GM12872 (cell line): Measurements from ENCODE around the gene IL23R.

Source experiments
- TF ChIP-seq, protein P1 (sequence below): IDR thresholded peaks from 3 replicates; pipeline ENCODE4 v1.5.1; 2011; ENCODE audit warnings: low read depth, mild to moderate bottlenecking, low read length, moderate library complexity; ENCODE audit not compliant: insufficient read depth

Gene IL23R, protein sequence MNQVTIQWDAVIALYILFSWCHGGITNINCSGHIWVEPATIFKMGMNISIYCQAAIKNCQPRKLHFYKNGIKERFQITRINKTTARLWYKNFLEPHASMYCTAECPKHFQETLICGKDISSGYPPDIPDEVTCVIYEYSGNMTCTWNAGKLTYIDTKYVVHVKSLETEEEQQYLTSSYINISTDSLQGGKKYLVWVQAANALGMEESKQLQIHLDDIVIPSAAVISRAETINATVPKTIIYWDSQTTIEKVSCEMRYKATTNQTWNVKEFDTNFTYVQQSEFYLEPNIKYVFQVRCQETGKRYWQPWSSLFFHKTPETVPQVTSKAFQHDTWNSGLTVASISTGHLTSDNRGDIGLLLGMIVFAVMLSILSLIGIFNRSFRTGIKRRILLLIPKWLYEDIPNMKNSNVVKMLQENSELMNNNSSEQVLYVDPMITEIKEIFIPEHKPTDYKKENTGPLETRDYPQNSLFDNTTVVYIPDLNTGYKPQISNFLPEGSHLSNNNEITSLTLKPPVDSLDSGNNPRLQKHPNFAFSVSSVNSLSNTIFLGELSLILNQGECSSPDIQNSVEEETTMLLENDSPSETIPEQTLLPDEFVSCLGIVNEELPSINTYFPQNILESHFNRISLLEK

DNA sequence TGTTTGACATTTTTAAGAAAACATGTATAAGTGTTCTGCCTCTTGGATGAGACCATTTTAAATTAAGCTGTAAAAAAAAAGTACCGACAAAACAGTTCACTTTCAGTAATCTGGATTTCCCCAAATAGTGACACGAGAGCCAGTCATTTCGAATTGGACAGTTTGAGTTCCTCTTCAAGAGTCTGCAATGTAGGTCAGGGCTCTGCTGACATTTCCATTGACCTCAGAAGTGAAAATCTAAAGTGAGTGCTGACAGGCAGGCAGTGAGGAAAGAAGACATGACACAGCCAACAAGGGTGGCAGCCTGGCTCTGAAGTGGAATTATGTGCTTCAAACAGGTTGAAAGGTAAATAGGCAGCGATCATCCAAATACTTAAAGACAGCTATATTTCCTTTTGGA, at the start of gene IL23R:
TSS of gene IL23R (plus strand) at position 259 of the 400 bp plus-strand sequence. CDS start 1,667 bp downstream, outside the sequence.
- TF ChIP-seq, protein P1, sequence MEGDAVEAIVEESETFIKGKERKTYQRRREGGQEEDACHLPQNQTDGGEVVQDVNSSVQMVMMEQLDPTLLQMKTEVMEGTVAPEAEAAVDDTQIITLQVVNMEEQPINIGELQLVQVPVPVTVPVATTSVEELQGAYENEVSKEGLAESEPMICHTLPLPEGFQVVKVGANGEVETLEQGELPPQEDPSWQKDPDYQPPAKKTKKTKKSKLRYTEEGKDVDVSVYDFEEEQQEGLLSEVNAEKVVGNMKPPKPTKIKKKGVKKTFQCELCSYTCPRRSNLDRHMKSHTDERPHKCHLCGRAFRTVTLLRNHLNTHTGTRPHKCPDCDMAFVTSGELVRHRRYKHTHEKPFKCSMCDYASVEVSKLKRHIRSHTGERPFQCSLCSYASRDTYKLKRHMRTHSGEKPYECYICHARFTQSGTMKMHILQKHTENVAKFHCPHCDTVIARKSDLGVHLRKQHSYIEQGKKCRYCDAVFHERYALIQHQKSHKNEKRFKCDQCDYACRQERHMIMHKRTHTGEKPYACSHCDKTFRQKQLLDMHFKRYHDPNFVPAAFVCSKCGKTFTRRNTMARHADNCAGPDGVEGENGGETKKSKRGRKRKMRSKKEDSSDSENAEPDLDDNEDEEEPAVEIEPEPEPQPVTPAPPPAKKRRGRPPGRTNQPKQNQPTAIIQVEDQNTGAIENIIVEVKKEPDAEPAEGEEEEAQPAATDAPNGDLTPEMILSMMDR: no peak

DNA sequence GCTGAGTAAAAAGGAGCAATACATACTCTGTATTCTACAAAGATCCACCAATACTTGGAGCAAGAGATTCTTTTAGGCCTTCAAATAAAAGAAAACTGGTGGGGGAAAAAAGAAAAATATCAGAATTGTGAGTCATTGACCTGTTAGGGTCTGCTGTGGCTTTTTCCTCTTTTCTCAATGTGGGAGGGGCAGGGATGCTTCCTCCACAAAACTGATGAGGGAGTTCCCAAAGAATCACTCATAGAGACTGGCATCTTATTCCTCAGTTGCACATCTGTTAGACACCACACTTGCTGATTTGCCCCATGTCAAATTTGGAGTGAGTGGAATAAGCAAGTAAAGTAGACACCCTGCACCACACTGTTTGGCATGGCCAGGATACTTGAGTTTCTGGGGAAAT, 48.1 kb upstream of the IL23R start:
- TF ChIP-seq, protein P1: no peak

DNA sequence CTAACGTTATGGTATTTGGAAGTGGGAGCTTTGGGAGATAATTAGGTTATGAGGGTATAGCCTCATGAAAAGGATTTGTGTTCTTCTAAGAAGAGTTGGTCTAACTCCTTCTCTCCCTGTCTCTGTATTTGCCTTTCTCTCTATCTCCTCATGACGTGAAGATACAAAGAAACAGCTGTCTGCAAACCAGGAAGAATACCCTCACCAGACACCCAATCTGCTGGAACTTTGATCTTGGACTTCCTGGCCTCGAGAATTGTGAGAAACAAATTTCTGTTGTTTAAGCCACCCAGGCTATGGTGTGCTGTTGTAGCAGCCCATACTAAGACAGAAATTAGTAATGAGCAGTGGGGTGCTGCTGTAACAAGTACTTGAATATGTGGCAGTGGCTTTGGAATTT, 47.6 kb upstream of the IL23R start:
- TF ChIP-seq, protein P1: no peak

DNA sequence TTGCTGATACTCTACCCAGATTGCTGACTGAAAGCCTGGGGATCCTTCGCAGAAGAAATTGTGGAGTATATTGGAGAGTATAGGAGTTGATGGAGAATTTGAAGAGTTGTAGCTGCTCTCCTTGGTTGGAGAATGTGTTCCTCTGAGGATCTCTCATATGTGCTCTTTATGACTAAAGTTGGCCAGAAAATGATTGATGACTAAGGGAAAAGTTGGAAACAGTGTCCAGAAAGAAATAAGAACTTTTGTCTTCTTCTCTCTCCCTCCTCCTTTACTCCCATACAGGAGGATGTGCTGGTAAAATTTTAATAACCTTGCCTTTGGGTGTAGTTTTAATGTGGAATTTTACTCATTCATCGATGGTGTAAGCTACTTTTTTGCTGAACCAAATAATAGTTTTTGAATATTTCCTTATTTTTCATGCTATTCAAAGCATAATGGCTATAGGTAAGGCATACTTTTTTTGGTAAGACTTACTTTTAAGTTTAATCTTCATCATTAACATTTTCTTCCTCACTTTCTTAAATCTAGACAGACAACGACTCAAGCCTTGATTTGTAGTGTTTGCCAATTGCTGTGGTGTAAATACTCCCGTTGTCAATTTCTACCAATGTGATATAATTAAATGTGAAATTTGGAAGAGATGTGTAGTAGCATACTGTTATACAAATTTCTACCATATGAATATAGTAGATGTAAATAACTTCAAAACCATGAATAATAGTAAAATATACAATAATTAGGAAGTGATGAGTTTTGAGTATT, 45.2 kb upstream of the IL23R start:
- TF ChIP-seq, protein P1: no peak

DNA sequence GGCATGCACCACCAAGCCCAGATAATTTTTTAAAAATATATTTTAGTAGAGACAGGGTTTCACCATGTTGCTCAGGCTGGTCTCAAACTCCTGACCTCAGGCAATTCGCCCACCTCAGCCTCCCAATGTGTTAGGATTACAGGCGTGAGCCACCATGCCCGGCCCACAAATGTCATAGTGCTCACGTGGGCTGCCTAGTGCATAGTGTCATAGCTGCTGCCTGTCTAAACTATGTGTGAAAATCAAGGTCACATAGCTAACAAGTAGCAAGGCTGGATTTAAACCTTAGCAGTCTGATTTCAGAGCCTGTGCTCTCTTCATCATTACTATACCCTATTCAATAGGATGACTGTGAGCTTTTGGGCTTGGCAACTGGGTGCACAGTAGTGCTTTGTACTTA, 41.8 kb upstream of the IL23R start:
- TF ChIP-seq, protein P1: no peak

DNA sequence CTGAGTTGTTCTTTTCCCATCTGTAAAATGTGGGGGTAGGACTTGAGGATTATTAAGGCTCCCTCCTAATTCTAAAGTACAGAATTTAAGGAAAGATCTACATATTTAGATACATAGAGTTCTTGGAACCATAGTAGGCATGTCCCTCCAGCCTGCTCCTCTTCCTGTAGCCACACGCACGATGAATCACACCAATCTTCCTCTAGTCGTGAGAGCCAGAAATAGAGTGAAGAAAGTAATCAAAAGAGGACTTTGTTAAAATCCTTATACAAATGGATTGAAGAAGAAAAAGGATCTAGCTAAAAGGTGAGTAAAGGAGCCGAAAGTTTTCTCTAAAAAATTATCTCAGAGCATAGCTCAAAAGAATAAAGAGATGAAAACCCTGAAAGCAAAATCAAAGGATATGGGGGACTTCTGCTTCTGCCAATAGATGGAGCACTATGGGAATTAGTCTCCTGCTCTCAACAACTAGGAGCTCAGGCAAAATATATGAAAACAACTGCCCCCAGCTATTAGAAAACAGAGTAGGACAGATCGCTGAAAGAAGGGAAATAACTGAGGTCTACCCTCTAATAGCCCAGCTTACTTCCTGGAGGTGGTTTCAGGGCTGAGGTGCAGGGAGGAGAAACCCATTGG, 40.0 kb upstream of the IL23R start:
- TF ChIP-seq, protein P1: no peak

DNA sequence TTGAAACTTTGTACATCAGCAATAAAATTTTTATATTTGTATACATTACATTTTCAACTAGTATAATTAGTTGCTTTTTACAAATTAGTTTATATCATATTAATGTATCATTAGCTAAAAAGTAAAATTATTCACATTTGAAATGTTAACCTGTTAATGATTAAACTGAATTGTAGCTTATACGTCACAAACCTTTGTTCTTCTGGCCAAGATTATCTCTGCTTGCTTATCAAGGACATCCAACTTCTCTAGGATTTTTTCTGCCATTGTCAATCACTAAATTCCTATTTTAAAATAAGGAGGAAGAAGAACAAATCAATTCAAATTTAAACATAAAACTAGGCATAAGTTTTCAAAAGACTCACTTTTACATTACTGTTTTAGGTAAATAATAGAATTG, 39.3 kb upstream of the IL23R start:
- TF ChIP-seq, protein P1: no peak
